Measurements from ENCODE around the gene RAB11FIP3. TPM values are rescaled to one million over a fixed set of nuclear protein-coding genes. Genes with fewer than 3 reads are reported as not detected.
"Not testable (repeated sequence)": the region's sequence is repeated elsewhere in the genome, so short reads cannot be mapped to it uniquely, and the experiment has no call there.

The RAB11FIP3 gene
- total and polyA plus RNA-seq, 2 of the 13 experiments (the other 11 are each of a cell fraction or from before 2014, with no cell fraction given), result 34.3 to 57.6 TPM

DNA sequence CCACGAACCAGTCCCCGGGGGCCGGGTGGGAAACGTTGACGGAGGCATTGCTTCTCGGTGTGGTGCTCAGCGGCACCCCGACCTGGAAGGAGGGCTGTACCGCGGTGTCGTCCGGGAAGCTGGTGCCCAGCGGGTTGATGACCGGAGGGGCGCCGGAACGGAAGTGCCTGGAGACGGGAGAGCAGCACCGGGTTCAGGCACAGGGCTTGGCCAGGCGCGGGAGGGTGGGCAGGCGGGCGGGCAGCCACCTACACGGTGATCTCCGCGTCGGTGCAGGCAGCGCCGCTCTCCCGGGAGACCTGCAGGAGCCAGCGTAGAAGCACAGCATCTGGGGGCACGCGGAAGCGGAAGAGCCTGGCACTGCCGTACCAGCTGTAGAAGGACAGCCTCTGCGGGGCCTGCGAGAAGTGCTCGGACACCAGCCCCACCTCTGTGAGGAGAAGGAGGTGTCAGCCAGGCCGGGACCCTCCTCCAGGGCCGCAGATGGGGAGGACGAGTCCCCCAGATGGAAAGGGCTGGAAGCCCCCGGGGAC lies 48.0 kb upstream of the RAB11FIP3 start (continued):
- TF ChIP-seq, protein P1, sequence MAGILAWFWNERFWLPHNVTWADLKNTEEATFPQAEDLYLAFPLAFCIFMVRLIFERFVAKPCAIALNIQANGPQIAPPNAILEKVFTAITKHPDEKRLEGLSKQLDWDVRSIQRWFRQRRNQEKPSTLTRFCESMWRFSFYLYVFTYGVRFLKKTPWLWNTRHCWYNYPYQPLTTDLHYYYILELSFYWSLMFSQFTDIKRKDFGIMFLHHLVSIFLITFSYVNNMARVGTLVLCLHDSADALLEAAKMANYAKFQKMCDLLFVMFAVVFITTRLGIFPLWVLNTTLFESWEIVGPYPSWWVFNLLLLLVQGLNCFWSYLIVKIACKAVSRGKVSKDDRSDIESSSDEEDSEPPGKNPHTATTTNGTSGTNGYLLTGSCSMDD (CRISPR knock-in tag; IDR thresholded peaks at IDR 0.05), result no peak
- TF ChIP-seq, protein P2, sequence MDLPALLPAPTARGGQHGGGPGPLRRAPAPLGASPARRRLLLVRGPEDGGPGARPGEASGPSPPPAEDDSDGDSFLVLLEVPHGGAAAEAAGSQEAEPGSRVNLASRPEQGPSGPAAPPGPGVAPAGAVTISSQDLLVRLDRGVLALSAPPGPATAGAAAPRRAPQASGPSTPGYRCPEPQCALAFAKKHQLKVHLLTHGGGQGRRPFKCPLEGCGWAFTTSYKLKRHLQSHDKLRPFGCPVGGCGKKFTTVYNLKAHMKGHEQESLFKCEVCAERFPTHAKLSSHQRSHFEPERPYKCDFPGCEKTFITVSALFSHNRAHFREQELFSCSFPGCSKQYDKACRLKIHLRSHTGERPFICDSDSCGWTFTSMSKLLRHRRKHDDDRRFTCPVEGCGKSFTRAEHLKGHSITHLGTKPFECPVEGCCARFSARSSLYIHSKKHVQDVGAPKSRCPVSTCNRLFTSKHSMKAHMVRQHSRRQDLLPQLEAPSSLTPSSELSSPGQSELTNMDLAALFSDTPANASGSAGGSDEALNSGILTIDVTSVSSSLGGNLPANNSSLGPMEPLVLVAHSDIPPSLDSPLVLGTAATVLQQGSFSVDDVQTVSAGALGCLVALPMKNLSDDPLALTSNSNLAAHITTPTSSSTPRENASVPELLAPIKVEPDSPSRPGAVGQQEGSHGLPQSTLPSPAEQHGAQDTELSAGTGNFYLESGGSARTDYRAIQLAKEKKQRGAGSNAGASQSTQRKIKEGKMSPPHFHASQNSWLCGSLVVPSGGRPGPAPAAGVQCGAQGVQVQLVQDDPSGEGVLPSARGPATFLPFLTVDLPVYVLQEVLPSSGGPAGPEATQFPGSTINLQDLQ (CRISPR knock-in tag; IDR thresholded peaks at IDR 0.05), result no peak
- TF ChIP-seq SSRP1 (CRISPR knock-in tag; IDR thresholded peaks at IDR 0.05) (no peak), POLR2G (IDR thresholded peaks at IDR 0.05; ENCODE audit: low read depth, low read length) (no peak)

- DNase-seq (ENCODE audit: low spot score); BruUV-seq (replicated peaks); intact Hi-C loops (cut with micrococcal nuclease; ENCODE audit: unreplicated experiment); H3K4me3 ChIP-seq (replicated peaks in 1 of 3; ENCODE audit: insufficient read depth in 1 of 3, low read depth in 2 of 3, low read length in 3 of 3); ATAC-seq; H4K20me1 ChIP-seq (ENCODE audit: insufficient read depth, low read length); CTCF ChIA-PET (ENCODE audit: low intra/inter-chr PET ratio, low total read pairs); FAIRE-seq; H3K27me3 ChIP-seq (ENCODE audit: control insufficient read depth in 1 of 2, insufficient read depth in 2 of 2, low read length in 2 of 2); H3K9ac ChIP-seq (ENCODE audit: insufficient read depth, low read depth, low read length); H3K9me3 ChIP-seq (ENCODE audit: low read length); H3K27ac ChIP-seq (ENCODE audit: extremely low read length, insufficient read depth, low read length); H3K4me2 ChIP-seq (ENCODE audit: low read depth, low read length); H2AFZ ChIP-seq (ENCODE audit: low read length); in situ Hi-C loops (cut with HindIII; ENCODE audit: extremely low pct_ligation_motif_present, low pct_unique_long_range_greater_than_20kb): not testable (repeated sequence)
- Histone ChIP-seq H3K79me2 (ENCODE audit: insufficient read depth, low read length) (peaks cover 16% of the 10 kb centered on the region), H3K4me1 (ENCODE audit: insufficient read depth, low read length) (peaks cover 27% of the 10 kb centered on the region), H3K36me3 (replicated peaks in 1 of 2; ENCODE audit: control insufficient read depth in 1 of 2, insufficient read depth in 2 of 2, low read length in 2 of 2) (peaks cover 16 to 22% of the 10 kb centered on the region in 2 experiments; a peak in 4 of 5 replicates)
- POLR2A ChIA-PET, result interaction anchor here (5.9 kb wide), 1 partner anchor 8 kb away, joined by 27 read pairs; the partner anchor contains the start of gene MRPL28
- 92% methylated on average over 35 of the region's 36 CpGs for WGBS (ENCODE audit: low lambda C conversion rate)
- peak; percentile 78 for TF ChIP-seq HNRNPL (IDR thresholded peaks at IDR 0.05; ENCODE audit: low read depth, low read length)
Measured at GRCh38 chr16:378113-378820, 47.2 kb upstream of the RAB11FIP3 start.
